Right forelimb (tissue), 1 donor: Measurements from ENCODE around the gene TMPRSS9.
"Not testable (repeated sequence)": the region's sequence is repeated elsewhere in the genome, so short reads cannot be mapped to it uniquely, and the experiment has no call there.

Source experiments
- DNase-seq: peaks from one replicate; pipeline ENCODE4 v3.0.0-alpha.2; 2018

The TMPRSS9 gene

DNA sequence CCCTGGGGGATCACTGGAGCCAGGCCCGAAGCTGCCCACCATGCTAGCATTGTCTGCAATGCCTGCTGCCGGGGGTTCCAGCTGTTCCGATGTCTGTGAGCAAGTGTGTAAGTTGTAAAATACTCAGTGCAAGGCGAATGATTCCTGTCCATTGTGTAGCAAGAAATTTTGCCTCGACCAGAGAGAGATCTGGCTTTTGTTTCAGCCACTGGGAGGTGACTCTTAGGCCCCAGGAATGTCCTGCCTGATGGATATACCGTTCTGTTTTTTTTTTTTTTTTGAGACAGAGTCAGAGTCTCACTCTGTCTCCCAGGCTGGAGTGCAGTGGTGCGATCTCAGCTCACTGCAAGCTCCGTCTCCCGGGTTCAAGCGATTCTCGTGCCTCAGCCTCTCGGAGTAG lies 108.5 kb downstream of the TMPRSS9 start:
- DNase-seq, result no peak

DNA sequence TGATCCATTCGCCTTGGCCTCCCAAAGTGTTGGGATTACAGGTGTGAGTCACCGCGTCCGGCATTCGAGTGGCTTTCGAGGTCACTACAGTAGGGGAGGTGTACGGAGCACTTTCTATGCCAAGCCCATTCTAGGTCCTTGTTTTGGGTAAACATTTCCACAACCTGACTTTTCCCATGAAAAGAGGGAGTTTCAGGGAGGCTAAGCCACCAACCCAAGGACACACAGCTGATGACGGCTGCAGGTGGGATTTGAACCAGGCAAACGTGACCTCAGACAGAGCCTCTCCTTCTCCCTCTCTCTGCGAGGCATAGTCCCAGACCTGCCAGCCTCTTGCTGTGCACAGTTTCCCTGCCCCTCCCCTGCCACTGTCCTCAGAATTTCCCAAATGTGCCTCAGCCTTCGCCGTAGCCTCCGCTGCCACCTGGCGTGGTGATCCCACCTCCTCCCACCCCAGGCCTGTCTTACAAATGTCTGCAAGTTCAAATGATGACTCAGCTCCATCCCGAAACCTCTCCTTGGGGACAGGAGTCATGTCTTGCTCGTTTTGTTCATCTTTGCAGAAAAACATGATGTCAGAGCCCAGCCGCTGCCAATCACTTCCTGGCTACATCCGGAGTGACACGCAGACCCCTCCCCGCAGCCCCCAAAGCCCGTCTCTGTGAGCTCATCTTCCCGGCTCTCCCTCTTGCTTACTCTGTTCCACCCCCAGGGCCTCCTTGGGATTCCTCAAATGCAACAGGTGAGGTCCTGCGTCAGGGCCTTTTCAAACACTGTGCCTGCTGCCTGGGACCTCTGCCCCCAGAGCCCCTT lies 109.2 kb downstream of the TMPRSS9 start:
- DNase-seq, result no peak

DNA sequence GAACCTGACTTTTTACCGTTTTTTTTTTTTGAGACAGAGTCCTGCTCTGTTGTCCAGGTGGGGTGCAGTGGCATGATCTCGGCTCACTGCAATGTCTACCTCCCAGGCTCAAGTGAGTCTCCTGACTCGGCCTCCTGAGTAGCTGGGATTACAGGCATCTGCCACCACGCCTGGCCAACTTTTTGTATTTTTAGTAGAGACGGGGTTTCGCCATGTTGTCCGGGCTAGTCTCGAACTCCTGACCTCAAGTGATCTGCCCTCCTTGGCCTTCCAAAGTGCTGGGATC lies 109.8 kb downstream of the TMPRSS9 start:
- not testable (repeated sequence) for DNase-seq

DNA sequence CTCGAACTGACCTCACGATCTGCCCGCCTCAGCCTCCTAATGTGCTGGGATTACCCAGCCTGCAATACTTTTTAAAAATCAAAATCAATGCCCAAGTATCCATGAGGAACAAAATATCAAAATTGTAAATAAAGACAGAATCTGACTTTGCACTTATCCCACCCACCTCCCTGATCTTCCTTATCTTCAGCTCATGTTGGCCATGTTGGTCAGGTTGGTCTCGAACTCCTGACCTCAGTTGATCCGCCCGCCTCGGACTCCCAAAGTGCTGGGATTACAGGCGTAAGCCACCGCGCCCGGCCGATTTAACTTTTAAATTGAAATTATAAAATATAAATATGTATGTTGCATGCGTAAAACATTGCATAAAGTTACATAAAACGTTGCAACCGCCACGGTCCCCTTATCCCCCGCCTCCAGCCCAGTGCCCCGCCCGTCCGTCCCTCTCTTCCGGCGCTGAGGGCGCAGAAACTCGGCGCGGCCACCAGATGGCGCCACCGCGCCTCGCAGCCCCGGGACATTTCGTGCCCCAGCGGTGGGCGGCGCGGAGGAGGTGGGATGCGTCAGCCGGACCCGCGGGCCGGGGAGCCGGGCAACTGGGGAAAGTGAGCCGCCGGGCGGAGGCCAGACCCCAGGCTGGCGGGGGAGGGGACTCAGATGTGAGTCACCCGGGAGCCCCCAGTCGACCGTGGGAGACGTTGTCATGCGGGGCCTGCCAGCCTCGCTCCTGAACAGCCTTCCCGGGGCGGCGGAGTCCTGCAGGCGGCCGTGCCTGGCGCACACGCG lies 114.4 kb downstream of the TMPRSS9 start:
- peak; percentile 92 for DNase-seq

DNA sequence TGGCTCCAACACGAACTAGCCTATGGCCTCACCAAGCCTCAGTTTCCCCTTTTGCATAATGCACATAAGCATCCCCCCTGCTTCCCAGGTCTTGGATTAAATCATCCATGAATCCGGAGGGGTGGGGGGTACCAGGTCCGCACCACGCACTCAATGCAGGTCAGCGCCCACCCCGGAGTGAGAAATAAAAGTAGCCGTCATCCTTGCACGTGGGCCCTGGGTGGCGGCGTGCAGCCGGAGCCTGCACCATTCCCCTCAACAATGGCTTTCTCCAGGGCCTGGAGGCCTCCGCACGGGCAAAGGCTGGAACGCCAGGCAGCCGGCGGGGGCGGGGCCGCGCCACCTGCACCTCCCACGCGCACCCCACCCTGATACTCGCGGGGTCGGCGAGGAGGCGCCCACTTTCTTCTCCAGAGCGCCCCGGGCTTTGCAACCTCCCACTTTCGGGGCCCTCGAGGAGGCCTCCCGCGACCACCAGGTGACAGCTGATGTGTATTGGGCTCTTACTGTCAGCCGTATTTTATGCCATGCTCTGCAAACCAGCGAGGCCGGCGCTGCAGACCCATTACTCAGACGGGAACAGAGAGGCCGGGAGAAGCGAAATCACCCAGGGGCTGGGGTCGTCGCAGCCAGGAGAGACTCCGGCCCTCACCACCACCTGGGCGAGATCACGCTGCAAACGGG lies 115.1 kb downstream of the TMPRSS9 start:
- peak; percentile 70 for DNase-seq
